BE2C (cell line): ENCODE results near the gene SRPK1.

Experiments
- DNase-seq: peaks from one replicate; pipeline ENCODE4 v3.0.0-alpha.2; 2020
- H3K27me3 ChIP-seq: fragments of 250-450 bp; sonication (Bioruptor Pico); 2 replicates; pipeline ENCODE4 v1.5.1; 2020; ENCODE audit warnings: mild to moderate bottlenecking
- H3K36me3 ChIP-seq: fragments of 250-450 bp; sonication (Bioruptor Pico); 2 replicates; pipeline ENCODE4 v1.5.1; 2020; ENCODE audit warnings: mild to moderate bottlenecking
- H3K4me1 ChIP-seq: fragments of 250-450 bp; sonication (Bioruptor Pico); 2 replicates; pipeline ENCODE4 v1.5.1; 2020
- H3K4me3 ChIP-seq: 2 replicates; pipeline ENCODE4 v1.5.1; 2011; ENCODE audit warnings: low read depth, low read length
- H3K9me3 ChIP-seq: fragments of 250-450 bp; sonication (Bioruptor Pico); 2 replicates; pipeline ENCODE4 v1.5.1; 2020
- TF ChIP-seq, protein P1 (sequence below): IDR thresholded peaks from 2 replicates; pipeline ENCODE4 v1.5.1; 2012; ENCODE audit warnings: mild to moderate bottlenecking, low read depth, low read length

Gene SRPK1

GRCh38 chr6:35926509-35927215 is 5.8 kb upstream of the SRPK1 start:
- no peaks in the 10 kb centered on the region for H3K4me1 ChIP-seq
- no peaks in the 10 kb centered on the region for H3K9me3 ChIP-seq
- TF ChIP-seq, protein P1, sequence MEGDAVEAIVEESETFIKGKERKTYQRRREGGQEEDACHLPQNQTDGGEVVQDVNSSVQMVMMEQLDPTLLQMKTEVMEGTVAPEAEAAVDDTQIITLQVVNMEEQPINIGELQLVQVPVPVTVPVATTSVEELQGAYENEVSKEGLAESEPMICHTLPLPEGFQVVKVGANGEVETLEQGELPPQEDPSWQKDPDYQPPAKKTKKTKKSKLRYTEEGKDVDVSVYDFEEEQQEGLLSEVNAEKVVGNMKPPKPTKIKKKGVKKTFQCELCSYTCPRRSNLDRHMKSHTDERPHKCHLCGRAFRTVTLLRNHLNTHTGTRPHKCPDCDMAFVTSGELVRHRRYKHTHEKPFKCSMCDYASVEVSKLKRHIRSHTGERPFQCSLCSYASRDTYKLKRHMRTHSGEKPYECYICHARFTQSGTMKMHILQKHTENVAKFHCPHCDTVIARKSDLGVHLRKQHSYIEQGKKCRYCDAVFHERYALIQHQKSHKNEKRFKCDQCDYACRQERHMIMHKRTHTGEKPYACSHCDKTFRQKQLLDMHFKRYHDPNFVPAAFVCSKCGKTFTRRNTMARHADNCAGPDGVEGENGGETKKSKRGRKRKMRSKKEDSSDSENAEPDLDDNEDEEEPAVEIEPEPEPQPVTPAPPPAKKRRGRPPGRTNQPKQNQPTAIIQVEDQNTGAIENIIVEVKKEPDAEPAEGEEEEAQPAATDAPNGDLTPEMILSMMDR: no peak
- no peak overlapping the region for H3K4me3 ChIP-seq
- H3K27me3 ChIP-seq: no peaks in the 10 kb centered on the region
- H3K36me3 ChIP-seq: no peaks in the 10 kb centered on the region
- no peak for DNase-seq

GRCh38 chr6:35925961-35926360 is 5.1 kb upstream of the SRPK1 start:
- DNase-seq: no peak
- TF ChIP-seq, protein P1: no peak
- H3K36me3 ChIP-seq: no peaks in the 10 kb centered on the region

GRCh38 chr6:35924146-35924545 is 3.2 kb upstream of the SRPK1 start:
- TF ChIP-seq, protein P1: no peak
- Histone ChIP-seq H3K4me1 (no peaks in the 10 kb centered on the region), H3K4me3 (no peak overlapping the region), H3K27me3 (no peaks in the 10 kb centered on the region), H3K9me3 (no peaks in the 10 kb centered on the region), H3K36me3 (peaks cover 8% of the 10 kb centered on the region; the same call in 1 of the 2 replicates)
- DNase-seq: no peak

More at GRCh38 chr6:35925961-35926360, 5.1 kb upstream of the SRPK1 start:
- no peaks in the 10 kb centered on the region for H3K9me3 ChIP-seq
- H3K27me3 ChIP-seq: no peaks in the 10 kb centered on the region
- H3K4me3 ChIP-seq: no peak overlapping the region
- H3K4me1 ChIP-seq: no peaks in the 10 kb centered on the region

GRCh38 chr6:35922139-35922554 is 1.2 kb upstream of the SRPK1 start:
- Histone ChIP-seq H3K27me3 (no peaks in the 10 kb centered on the region), H3K9me3 (no peaks in the 10 kb centered on the region), H3K4me1 (no peaks in the 10 kb centered on the region), H3K4me3 (no peak overlapping the region), H3K36me3 (peaks cover 16% of the 10 kb centered on the region)
- DNase-seq: no peak
- TF ChIP-seq, protein P1: no peak

DNA sequence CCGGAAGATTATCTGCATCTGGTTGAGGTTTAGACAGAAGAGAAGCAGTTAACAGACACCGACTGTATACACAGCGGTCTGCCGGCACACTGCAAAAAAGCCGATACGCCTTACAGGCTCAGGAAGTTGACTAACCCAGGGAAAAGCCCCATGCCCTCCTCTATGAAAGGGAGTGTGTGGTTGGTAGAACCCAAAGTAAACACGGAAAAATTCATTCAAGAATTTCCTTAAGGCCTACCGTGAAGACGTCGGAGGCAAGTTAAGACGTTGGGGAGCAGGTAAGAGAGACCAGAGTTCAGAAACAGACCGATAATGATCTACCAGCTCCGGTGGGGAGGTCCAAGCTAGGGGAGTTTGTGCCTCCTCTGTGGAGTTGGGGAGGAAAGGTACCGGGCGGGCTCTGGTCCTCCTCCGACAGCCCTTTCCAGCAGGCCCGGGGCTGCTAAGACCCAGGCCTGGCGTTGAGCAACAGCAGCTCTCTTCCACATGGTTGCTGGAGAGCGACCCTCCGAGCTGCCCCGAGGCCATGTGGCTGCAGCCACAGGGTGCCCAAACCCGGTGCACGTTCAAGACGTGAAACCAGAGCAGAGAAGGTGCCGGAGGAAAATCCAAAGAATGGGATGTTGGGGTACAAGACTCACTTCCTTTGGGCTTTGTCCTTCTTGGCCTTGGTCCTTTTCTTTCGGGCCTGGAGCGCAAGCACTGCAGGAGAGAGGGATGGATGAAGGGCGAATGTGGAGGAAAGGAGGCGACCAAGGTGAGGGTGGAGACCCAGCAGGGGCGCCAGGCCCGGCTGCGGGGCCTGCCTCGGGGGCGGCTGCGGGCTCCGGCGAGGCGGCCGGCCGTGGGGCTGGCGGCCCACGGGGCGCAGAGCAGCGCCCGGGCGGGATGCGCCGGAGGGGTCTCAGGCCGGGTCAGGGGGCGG is 809 bp downstream of the SRPK1 start:
- peaks cover 29% of the 10 kb centered on the region for H3K36me3 ChIP-seq
- DNase-seq: peak; percentile 65
- H3K4me3 ChIP-seq: peak overlapping the region; percentile 79
- TF ChIP-seq, protein P1: no peak
- no peaks in the 10 kb centered on the region for H3K27me3 ChIP-seq
- no peaks in the 10 kb centered on the region for H3K9me3 ChIP-seq
- H3K4me1 ChIP-seq: no peaks in the 10 kb centered on the region
